Astrocyte (in vitro differentiated cells and primary cell): ENCODE results near the gene IMP4.

Experiments used
- EZH2 ChIP-seq: IDR thresholded peaks from 2 replicates; pipeline ENCODE4 v1.6.1; 2012; ENCODE audit warnings: mild to moderate bottlenecking, low read length, inconsistent platforms; ENCODE audit not compliant: insufficient read depth
- TF ChIP-seq, protein P1 (sequence below): IDR thresholded peaks from 2 replicates; pipeline ENCODE4 v1.5.1; 2011; ENCODE audit warnings: low read depth, mild to moderate bottlenecking, inconsistent platforms, low read length, moderate library complexity; ENCODE audit not compliant: insufficient read depth

DNA sequence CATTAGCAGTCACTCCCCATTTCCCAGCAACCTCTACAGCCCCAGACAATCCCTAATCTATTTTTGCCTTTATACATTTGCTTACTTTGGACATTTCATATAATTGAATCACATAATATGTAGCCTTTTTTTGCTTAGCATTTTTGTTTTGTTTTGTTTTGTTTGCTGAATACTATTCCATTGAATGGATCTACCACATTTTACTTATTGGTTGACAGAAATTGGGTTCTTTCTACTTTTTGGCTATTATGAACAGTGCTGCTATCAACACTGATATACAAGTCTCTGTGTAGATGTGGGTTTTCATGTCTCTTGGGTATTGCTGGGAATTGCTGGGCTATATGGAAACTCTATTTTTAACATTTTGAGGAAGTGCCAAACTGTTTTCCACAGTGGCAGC, 20.8 kb downstream of the IMP4 start:
- TF ChIP-seq, protein P1, sequence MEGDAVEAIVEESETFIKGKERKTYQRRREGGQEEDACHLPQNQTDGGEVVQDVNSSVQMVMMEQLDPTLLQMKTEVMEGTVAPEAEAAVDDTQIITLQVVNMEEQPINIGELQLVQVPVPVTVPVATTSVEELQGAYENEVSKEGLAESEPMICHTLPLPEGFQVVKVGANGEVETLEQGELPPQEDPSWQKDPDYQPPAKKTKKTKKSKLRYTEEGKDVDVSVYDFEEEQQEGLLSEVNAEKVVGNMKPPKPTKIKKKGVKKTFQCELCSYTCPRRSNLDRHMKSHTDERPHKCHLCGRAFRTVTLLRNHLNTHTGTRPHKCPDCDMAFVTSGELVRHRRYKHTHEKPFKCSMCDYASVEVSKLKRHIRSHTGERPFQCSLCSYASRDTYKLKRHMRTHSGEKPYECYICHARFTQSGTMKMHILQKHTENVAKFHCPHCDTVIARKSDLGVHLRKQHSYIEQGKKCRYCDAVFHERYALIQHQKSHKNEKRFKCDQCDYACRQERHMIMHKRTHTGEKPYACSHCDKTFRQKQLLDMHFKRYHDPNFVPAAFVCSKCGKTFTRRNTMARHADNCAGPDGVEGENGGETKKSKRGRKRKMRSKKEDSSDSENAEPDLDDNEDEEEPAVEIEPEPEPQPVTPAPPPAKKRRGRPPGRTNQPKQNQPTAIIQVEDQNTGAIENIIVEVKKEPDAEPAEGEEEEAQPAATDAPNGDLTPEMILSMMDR = no peak
- TF ChIP-seq EZH2 = no peak
